ENCODE measurements around the gene NTSR2.

GRCh38 chr2:11629851-11630250 is 40.1 kb downstream of the NTSR2 start:
- TF ChIP-seq FOXA1 (IDR thresholded peaks at IDR 0.05) (no peak), BHLHE40 (IDR thresholded peaks at IDR 0.05; ENCODE audit: borderline replicate concordance) (no peak), FOXM1 (IDR thresholded peaks at IDR 0.05; ENCODE audit: borderline replicate concordance) (no peak), SUZ12 (IDR thresholded peaks at IDR 0.05) (no peak), TARDBP (IDR thresholded peaks at IDR 0.05) (no peak), SP1 (IDR thresholded peaks at IDR 0.05) (no peak)
